ENCODE results near the gene FBXO21. TPM values are rescaled to one million over a fixed set of nuclear protein-coding genes. Genes with fewer than 3 reads are reported as not detected.
A peak's percentile ranks its signal among the peaks of the same experiment; 100 is the strongest.

Gene FBXO21, protein sequence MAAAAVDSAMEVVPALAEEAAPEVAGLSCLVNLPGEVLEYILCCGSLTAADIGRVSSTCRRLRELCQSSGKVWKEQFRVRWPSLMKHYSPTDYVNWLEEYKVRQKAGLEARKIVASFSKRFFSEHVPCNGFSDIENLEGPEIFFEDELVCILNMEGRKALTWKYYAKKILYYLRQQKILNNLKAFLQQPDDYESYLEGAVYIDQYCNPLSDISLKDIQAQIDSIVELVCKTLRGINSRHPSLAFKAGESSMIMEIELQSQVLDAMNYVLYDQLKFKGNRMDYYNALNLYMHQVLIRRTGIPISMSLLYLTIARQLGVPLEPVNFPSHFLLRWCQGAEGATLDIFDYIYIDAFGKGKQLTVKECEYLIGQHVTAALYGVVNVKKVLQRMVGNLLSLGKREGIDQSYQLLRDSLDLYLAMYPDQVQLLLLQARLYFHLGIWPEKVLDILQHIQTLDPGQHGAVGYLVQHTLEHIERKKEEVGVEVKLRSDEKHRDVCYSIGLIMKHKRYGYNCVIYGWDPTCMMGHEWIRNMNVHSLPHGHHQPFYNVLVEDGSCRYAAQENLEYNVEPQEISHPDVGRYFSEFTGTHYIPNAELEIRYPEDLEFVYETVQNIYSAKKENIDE
- 10 to 100 TPM; 30.4 to 62.9 (median 48.6) TPM for total RNA-seq
- polyA plus RNA-seq: 10 to 100 TPM; 51.4 to 52.9 TPM
- total RNA-seq: 84.3 reads per million, percentile 81 among the genes with 10 or more reads in this experiment

DNA sequence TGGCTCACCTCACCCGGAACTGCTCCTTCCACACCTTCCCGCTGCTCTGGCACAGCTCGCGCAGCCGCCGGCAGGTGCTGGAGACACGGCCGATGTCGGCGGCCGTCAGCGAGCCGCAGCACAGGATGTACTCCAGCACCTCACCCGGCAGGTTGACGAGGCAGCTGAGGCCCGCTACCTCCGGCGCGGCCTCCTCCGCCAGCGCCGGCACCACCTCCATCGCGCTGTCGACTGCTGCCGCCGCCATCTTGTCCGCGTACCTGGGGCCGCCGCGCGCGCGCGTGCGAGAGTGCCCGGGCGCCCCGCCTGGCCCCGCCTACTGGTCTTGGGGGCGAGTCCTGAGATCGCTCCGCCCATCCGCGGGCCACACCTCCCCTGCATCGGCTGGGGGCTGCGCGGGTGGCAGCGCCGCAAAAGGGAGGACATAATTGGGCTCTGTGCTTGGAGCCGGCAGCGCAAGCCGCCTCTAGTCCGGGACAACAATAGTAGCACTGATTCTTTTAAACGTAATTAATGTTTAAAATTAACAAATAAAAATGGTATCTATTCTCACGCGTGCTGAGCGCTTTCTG is at the start of gene FBXO21:
FBXO21 (minus strand) TSS at position 261 of the 572 bp plus-strand sequence; CDS start at position 247, 14 bp downstream.
- intact Hi-C loops (cut with micrococcal nuclease): loop anchor here (1.0 to 10.0 kb wide), 9 partner anchors 35 to 1185 kb away; partner anchors contain the start of genes RFC5 (in 2 of the 2), RNFT2 (in 2 of the 2), SPRING1 (in 2 of the 2) and SUDS3 (in 1 of the 2)
- Histone ChIP-seq H3K36me3 (ENCODE audit: control insufficient read depth in 2 of 3, insufficient read depth in 3 of 3, low read length in 3 of 3) (peaks cover 0 to 15% (median 0%) of the 10 kb centered on the region in 3 experiments), H3K27ac (ENCODE audit: low read depth, low read length) (peak within 1 kb of the TSS; percentile 77), H3K27me3 (ENCODE audit: control insufficient read depth in 2 of 2, insufficient read depth in 2 of 2, low read length in 2 of 2) (no peaks in the 10 kb centered on the region), H3K4me1 (ENCODE audit: control insufficient read depth in 2 of 2, insufficient read depth in 2 of 2, low read length in 2 of 2) (peaks cover 8 to 11% of the 10 kb centered on the region in 2 donors), H3K9me3 (ENCODE audit: control insufficient read depth in 2 of 3, low read length in 3 of 3) (no peaks in the 10 kb centered on the region), H3K4me3 (ENCODE audit: low read length) (peak within 1 kb of the TSS; percentile 65)
- Mint-ChIP-seq H3K4me1 (peaks cover 13 to 52% (median 34%) of the 10 kb centered on the region in 7 donors), H3K4me3 (peak within 1 kb of the TSS; percentile 93 to 97 (median 95)), H3K36me3 (peaks cover 3 to 13% (median 9%) of the 10 kb centered on the region in 5 donors), H3K27ac (peak within 1 kb of the TSS; percentile 85 to 95 (median 93)), H3K9me3 (peaks cover 0 to 5% (median 0%) of the 10 kb centered on the region in 11 donors), H3K27me3 (peaks cover 0 to 12% (median 0%) of the 10 kb centered on the region in 5 donors)
- POLR2A ChIA-PET: interaction anchor here (0.7 to 1.0 kb wide), 2 partner anchors 9 to 25 kb away, joined by 3 to 5 read pairs; no protein-coding TSS in a partner anchor
- ATAC-seq: peak; percentile 99
- CTCF ChIA-PET: no interaction called here
- peak; percentile 92 to 98 (median 95) for DNase-seq

DNA sequence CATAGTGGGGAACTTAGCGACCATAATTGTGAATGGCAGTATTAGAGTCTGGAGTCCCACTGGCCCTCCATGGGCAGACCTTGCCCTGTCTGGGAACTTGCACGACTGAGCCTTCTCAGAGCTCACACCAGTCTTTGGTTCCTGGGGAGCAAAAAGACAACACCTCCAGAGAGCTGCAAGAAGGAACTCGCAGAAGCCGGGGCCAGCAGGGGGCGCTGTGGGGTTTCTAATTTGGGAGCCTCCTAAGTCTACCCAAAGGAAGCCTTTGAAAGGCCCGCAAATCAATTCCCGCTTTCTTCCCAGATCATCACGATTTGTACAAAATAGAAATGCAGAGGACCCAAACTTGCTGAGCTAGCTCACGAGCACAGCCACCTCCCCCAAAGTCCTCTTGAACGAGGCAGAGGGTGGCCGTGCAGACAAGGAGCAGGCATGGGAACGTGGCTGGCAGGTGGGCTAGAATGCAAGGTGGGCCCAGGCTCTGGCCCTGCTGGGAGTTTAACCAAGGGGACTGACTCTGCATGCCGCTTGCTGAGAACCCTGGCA is 46.3 kb upstream of the FBXO21 start:
- Histone ChIP-seq H3K4me3 (ENCODE audit: low read length) (no peak overlapping the region), H3K27ac (ENCODE audit: low read depth, low read length) (no peak overlapping the region), H3K9me3 (ENCODE audit: control insufficient read depth in 2 of 3, low read length in 3 of 3) (no peaks in the 10 kb centered on the region), H3K36me3 (ENCODE audit: control insufficient read depth in 2 of 3, insufficient read depth in 3 of 3, low read length in 3 of 3) (no peaks in the 10 kb centered on the region), H3K27me3 (ENCODE audit: control insufficient read depth in 2 of 2, insufficient read depth in 2 of 2, low read length in 2 of 2) (no peaks in the 10 kb centered on the region), H3K4me1 (ENCODE audit: control insufficient read depth in 2 of 2, insufficient read depth in 2 of 2, low read length in 2 of 2) (no peaks in the 10 kb centered on the region)
- ATAC-seq: no peak
- peak in 8 of 9 donors; percentile 31 to 82 (median 42) for DNase-seq
- Mint-ChIP-seq H3K4me3 (peak overlapping the region in 1 of 10 donors; percentile 54), H3K36me3 (no peaks in the 10 kb centered on the region), H3K27me3 (peaks cover 1 to 28% (median 22%) of the 10 kb centered on the region in 5 donors), H3K4me1 (no peaks in the 10 kb centered on the region), H3K9me3 (no peaks in the 10 kb centered on the region), H3K27ac (no peak overlapping the region)
- CTCF ChIA-PET: interaction anchor here (1.0 to 1.5 kb wide), 2 partner anchors 9 to 621 kb away, joined by 3 to 6 read pairs; no protein-coding TSS in a partner anchor
- intact Hi-C loops (cut with micrococcal nuclease): loop anchor here in 1 of 2 donors (1.0 kb wide), 2 partner anchors 351 to 601 kb away; no protein-coding TSS in a partner anchor
- POLR2A ChIA-PET: no interaction called here

DNA sequence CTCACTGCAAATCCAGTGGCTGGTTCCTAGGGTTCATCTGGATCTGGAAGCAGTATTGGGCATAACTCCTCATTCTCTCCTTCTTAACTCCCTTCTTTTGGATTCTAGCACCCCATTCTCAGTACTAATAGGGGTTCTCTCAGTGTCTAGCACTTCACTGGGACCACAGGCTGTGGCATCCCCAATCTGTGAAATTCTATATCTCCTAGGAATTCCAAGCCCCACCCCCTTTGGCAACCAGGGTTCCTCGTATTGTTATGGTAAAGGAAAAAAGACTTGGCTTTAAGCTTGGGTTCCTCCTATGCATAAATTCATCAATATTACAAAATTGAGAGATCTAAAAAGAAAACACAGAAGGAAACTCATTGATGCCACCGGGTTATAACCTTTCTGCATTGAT is 45.0 kb upstream of the FBXO21 start:
- H3K9me3 ChIP-seq (ENCODE audit: control insufficient read depth in 2 of 3, low read length in 3 of 3): no peaks in the 10 kb centered on the region
- no peak overlapping the region for H3K4me3 Mint-ChIP-seq
- intact Hi-C loops (cut with micrococcal nuclease): no loop called here
- ChIA-PET POLR2A (no interaction called here), CTCF (no interaction called here)
- no peaks in the 10 kb centered on the region for H3K9me3 Mint-ChIP-seq
- no peaks in the 10 kb centered on the region for H3K36me3 Mint-ChIP-seq
- DNase-seq (no peak), ATAC-seq (no peak)
- H3K36me3 ChIP-seq (ENCODE audit: control insufficient read depth in 2 of 3, insufficient read depth in 3 of 3, low read length in 3 of 3): no peaks in the 10 kb centered on the region
- no peaks in the 10 kb centered on the region for H3K4me1 Mint-ChIP-seq
- H3K27me3 Mint-ChIP-seq: peaks cover 1 to 32% (median 28%) of the 10 kb centered on the region in 5 donors
- no peaks in the 10 kb centered on the region for H3K27me3 ChIP-seq (ENCODE audit: control insufficient read depth in 2 of 2, insufficient read depth in 2 of 2, low read length in 2 of 2)
- H3K27ac ChIP-seq (ENCODE audit: low read depth, low read length): no peak overlapping the region
- H3K4me3 ChIP-seq (ENCODE audit: low read length): no peak overlapping the region
- no peak overlapping the region for H3K27ac Mint-ChIP-seq
- no peaks in the 10 kb centered on the region for H3K4me1 ChIP-seq (ENCODE audit: control insufficient read depth in 2 of 2, insufficient read depth in 2 of 2, low read length in 2 of 2)

DNA sequence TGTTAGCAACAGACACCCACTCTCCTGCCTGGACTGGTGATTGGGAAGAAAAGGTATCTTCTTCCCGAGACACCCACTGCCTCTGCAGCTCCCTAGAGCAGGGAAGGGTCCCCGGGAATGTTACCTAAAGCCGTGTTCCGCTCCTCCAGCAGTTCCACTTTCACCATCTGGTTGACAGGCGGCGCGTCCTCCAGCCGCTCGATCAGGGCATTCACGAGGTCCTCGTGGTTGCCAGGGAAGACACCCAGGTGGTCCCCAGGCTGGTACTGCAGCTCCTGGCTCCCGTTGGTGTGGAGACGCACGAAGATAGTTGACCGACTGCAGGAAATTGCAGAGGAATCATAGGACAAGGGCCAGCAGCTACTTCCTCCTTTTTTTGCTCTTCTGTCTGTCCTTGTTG is 44.2 kb upstream of the FBXO21 start:
- no peak overlapping the region for H3K27ac Mint-ChIP-seq
- H3K27me3 Mint-ChIP-seq: peaks cover 1 to 40% (median 28%) of the 10 kb centered on the region in 5 donors
- no peak overlapping the region for H3K4me3 Mint-ChIP-seq
- no peak overlapping the region for H3K4me3 ChIP-seq (ENCODE audit: low read length)
- H3K4me1 Mint-ChIP-seq: no peaks in the 10 kb centered on the region
- POLR2A ChIA-PET: no interaction called here
- H3K9me3 ChIP-seq (ENCODE audit: control insufficient read depth in 2 of 3, low read length in 3 of 3): no peaks in the 10 kb centered on the region
- DNase-seq (no peak), ATAC-seq (no peak)
- no peak overlapping the region for H3K27ac ChIP-seq (ENCODE audit: low read depth, low read length)
- H3K36me3 Mint-ChIP-seq: no peaks in the 10 kb centered on the region
- H3K9me3 Mint-ChIP-seq: no peaks in the 10 kb centered on the region
- H3K36me3 ChIP-seq (ENCODE audit: control insufficient read depth in 2 of 3, insufficient read depth in 3 of 3, low read length in 3 of 3): no peaks in the 10 kb centered on the region
- CTCF ChIA-PET: no interaction called here
- intact Hi-C loops (cut with micrococcal nuclease): no loop called here
- no peaks in the 10 kb centered on the region for H3K4me1 ChIP-seq (ENCODE audit: control insufficient read depth in 2 of 2, insufficient read depth in 2 of 2, low read length in 2 of 2)
- H3K27me3 ChIP-seq (ENCODE audit: control insufficient read depth in 2 of 2, insufficient read depth in 2 of 2, low read length in 2 of 2): no peaks in the 10 kb centered on the region

DNA sequence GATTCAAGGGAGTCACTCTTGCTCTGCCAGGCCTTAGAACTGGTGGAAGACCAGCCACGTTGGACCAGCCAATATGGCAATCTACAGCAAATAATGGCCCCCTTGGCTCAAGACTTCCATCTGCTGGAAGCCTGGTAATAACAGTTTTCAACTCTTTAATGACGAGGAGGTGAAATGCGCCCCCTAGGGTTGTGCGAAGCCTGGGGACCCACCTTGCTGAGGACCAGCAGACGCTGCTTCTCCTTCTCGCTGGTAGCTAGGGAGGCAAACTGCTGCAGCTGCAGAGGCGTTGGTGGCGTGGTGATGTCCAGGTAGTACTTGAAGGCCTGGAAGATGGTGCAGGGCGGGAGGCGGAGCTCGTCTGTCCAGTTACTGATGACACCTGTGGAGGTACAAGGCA is 41.5 kb upstream of the FBXO21 start:
- Histone ChIP-seq H3K4me1 (ENCODE audit: control insufficient read depth in 2 of 2, insufficient read depth in 2 of 2, low read length in 2 of 2) (no peaks in the 10 kb centered on the region), H3K36me3 (ENCODE audit: control insufficient read depth in 2 of 3, insufficient read depth in 3 of 3, low read length in 3 of 3) (no peaks in the 10 kb centered on the region), H3K9me3 (ENCODE audit: control insufficient read depth in 2 of 3, low read length in 3 of 3) (no peaks in the 10 kb centered on the region), H3K4me3 (ENCODE audit: low read length) (no peak overlapping the region), H3K27ac (ENCODE audit: low read depth, low read length) (no peak overlapping the region), H3K27me3 (ENCODE audit: control insufficient read depth in 2 of 2, insufficient read depth in 2 of 2, low read length in 2 of 2) (no peaks in the 10 kb centered on the region)
- H3K4me1 Mint-ChIP-seq: peaks cover 0 to 1% (median 0%) of the 10 kb centered on the region in 7 donors
- intact Hi-C loops (cut with micrococcal nuclease): no loop called here
- no peak overlapping the region for H3K4me3 Mint-ChIP-seq
- no peaks in the 10 kb centered on the region for H3K36me3 Mint-ChIP-seq
- H3K9me3 Mint-ChIP-seq: no peaks in the 10 kb centered on the region
- no peak overlapping the region for H3K27ac Mint-ChIP-seq
- DNase-seq (no peak), ATAC-seq (no peak)
- H3K27me3 Mint-ChIP-seq: peaks cover 1 to 61% (median 32%) of the 10 kb centered on the region in 5 donors
- POLR2A ChIA-PET: no interaction called here
- CTCF ChIA-PET: no interaction called here

DNA sequence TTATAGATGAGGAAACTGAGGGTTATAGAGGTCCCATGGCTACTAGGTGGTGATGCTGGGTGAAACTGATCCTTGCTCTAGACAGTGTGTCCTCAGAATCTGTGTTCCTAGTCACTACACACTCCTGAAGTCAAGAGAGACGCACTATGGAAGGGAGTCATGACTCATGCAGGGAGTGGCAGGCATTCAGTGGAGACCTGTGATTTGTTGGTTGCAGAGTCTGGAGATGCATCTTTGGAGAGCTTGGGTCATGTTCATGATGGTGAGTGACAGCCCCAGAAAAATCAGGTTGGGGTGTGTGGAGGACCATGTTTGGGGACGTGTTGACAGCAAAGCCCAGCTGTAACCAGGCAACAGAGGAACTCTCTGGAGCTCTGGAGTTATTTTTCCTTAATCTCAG is 38.0 kb upstream of the FBXO21 start:
- Mint-ChIP-seq H3K4me1 (peaks cover 0 to 1% (median 0%) of the 10 kb centered on the region in 7 donors), H3K27ac (peak overlapping the region in 1 of 9 donors; percentile 3), H3K27me3 (peaks cover 0 to 47% (median 16%) of the 10 kb centered on the region in 5 donors), H3K4me3 (no peak overlapping the region), H3K9me3 (no peaks in the 10 kb centered on the region), H3K36me3 (no peaks in the 10 kb centered on the region)
- no peaks in the 10 kb centered on the region for H3K27me3 ChIP-seq (ENCODE audit: control insufficient read depth in 2 of 2, insufficient read depth in 2 of 2, low read length in 2 of 2)
- DNase-seq (no peak), ATAC-seq (peak; percentile 8)
- no peaks in the 10 kb centered on the region for H3K4me1 ChIP-seq (ENCODE audit: control insufficient read depth in 2 of 2, insufficient read depth in 2 of 2, low read length in 2 of 2)
- ChIA-PET POLR2A (no interaction called here), CTCF (no interaction called here)
- intact Hi-C loops (cut with micrococcal nuclease): no loop called here
- no peaks in the 10 kb centered on the region for H3K36me3 ChIP-seq (ENCODE audit: control insufficient read depth in 2 of 3, insufficient read depth in 3 of 3, low read length in 3 of 3)
- H3K27ac ChIP-seq (ENCODE audit: low read depth, low read length): no peak overlapping the region
- H3K9me3 ChIP-seq (ENCODE audit: control insufficient read depth in 2 of 3, low read length in 3 of 3): no peaks in the 10 kb centered on the region
- H3K4me3 ChIP-seq (ENCODE audit: low read length): no peak overlapping the region
